Measurements from ENCODE around the gene ACAD9.

- TF ChIP-seq CTCF (IDR thresholded peaks at IDR 0.05) (no peak), EZH2 (IDR thresholded peaks at IDR 0.05; ENCODE audit: borderline replicate concordance, insufficient read depth, low read depth, low read length, poor library complexity, severe bottlenecking) (no peak)
Measured at GRCh38 chr3:128917291-128917690, 37.9 kb downstream of the ACAD9 start.

Measured in B cell (primary cell).